H1 (cell line): ENCODE measurements around the gene ZNF74. TPM values are rescaled to one million over a fixed set of nuclear protein-coding genes. Genes with fewer than 3 reads are reported as not detected.

ENCODE experiments used
- BCL11A ChIP-seq, 2 experiments: IDR thresholded peaks; one replicate each; pipeline ENCODE4 v1.6.1; 2011; ENCODE audit warnings: low read depth in 2 of 2, low read length in 2 of 2, mild to moderate bottlenecking in 2 of 2
- CHD7 ChIP-seq: fragments of 300-600 bp; sonication (generic); IDR thresholded peaks from 2 replicates; pipeline ENCODE4 v1.7.1; 2012; ENCODE audit warnings: low read length, moderate library complexity, mild to moderate bottlenecking, inconsistent platforms; ENCODE audit not compliant: insufficient replicate concordance
- FOSL1 ChIP-seq: IDR thresholded peaks from 2 replicates; pipeline ENCODE4 v1.6.1; 2011; ENCODE audit warnings: mild to moderate bottlenecking, low read depth, low read length, moderate library complexity; ENCODE audit not compliant: insufficient read depth
- HDAC2 ChIP-seq, 2 experiments: fragments of 300-600 bp in 1 of 2; sonication (generic) in 1 of 2; IDR thresholded peaks; 2 replicates each; pipeline ENCODE4 v1.6.1; 2011 to 2012; ENCODE audit warnings: low read depth in 2 of 2, low read length in 2 of 2, mild to moderate bottlenecking in 2 of 2, moderate library complexity in 2 of 2, borderline replicate concordance in 1 of 2, inconsistent platforms in 1 of 2
- HDAC6 ChIP-seq: IDR thresholded peaks from one replicate; pipeline ENCODE4 v1.7.1; 2012; ENCODE audit warnings: low read depth, mild to moderate bottlenecking, inconsistent platforms, low read length, moderate library complexity
- JUND ChIP-seq: IDR thresholded peaks from 2 replicates; pipeline ENCODE4 v1.6.1; 2011; ENCODE audit warnings: mild to moderate bottlenecking, improper control_type of control experiment, low read length
- KDM1A ChIP-seq: fragments of 200-600, 300-600 bp; sonication (generic); IDR thresholded peaks from 2 replicates; pipeline ENCODE4 v1.7.1; 2016; ENCODE audit warnings: mild to moderate bottlenecking, low read length, borderline replicate concordance
- RBBP5 ChIP-seq: IDR thresholded peaks from 2 replicates; pipeline ENCODE4 v1.7.1; 2012; ENCODE audit warnings: low read depth, mild to moderate bottlenecking, inconsistent platforms, low read length, moderate library complexity, borderline replicate concordance
- TAF7 ChIP-seq: optimal IDR thresholded peaks from 2 replicates; pipeline ENCODE3; 2011; ENCODE audit warnings: low read depth, mild to moderate bottlenecking, inconsistent platforms, low read length, moderate library complexity, borderline replicate concordance
- YY1 ChIP-seq: IDR thresholded peaks from 2 replicates; pipeline ENCODE4 v1.6.1; 2011; ENCODE audit warnings: low read depth, mild to moderate bottlenecking, low read length
- ZNF274 ChIP-seq: IDR thresholded peaks from 2 replicates; pipeline ENCODE4 v1.7.0; 2012; ENCODE audit warnings: low read length, borderline replicate concordance; ENCODE audit errors: extremely low read depth
- polyA plus RNA-seq, 7 experiments: library from polyadenylated mRNA; depleted of rRNA in 3 of 7; stranded (reverse) in 5 of 7; unstranded in 2 of 7; fragments of >200 nt in 5 of 7; fragments of 200-250 nt in 2 of 7; gene quantifications; 1 replicate in 5 of 7; 2 replicates in 1 of 7; 4 replicates in 1 of 7; pipeline versions ENCODE4 v1.2.1 to v1.2.3, GENCODE V29; 2011 to 2013; ENCODE audit warnings: missing spikeins in 2 of 7, mixed read lengths in 2 of 7
- total RNA-seq: library from RNA; stranded (reverse); fragmentation: NEBNext Ultra II Directional; extraction: Animal tissue kit (Norgen Biotek cat#: 25700); gene quantifications from 2 replicates; pipeline ENCODE4 v1.2.1, GENCODE V29; 2021

Gene ZNF74
- total and polyA plus RNA-seq, 2 of the 8 experiments (the other 6 are each of a cell fraction or from before 2014, with no cell fraction given): 29.7 to 45.7 TPM

GRCh38 chr22:20424568-20424931 lies 30.6 kb downstream of the ZNF74 start (continued):
- TF ChIP-seq CHD7 (no peak), ZNF274 (no peak), TAF7 (no peak), KDM1A (no peak), YY1 (no peak), JUND (no peak), BCL11A (IDR thresholded peaks at IDR 0.05; ENCODE audit: low read depth in 2 of 2, low read length in 2 of 2) (no peak), HDAC2 (IDR thresholded peaks at IDR 0.05; ENCODE audit: borderline replicate concordance in 1 of 2, low read depth in 2 of 2, low read length in 2 of 2) (no peak), RBBP5 (no peak), FOSL1 (no peak), HDAC6 (no peak)
